Superior temporal gyrus (tissue), 1 donor: ENCODE results near the gene MGRN1.
A peak's percentile ranks its signal among the peaks of the same experiment; 100 is the strongest.

ENCODE experiments used
- DNase-seq: peaks from one replicate; pipeline ENCODE4 v3.0.0-alpha.2; 2016; ENCODE audit errors: extremely low spot score

The MGRN1 gene

DNA sequence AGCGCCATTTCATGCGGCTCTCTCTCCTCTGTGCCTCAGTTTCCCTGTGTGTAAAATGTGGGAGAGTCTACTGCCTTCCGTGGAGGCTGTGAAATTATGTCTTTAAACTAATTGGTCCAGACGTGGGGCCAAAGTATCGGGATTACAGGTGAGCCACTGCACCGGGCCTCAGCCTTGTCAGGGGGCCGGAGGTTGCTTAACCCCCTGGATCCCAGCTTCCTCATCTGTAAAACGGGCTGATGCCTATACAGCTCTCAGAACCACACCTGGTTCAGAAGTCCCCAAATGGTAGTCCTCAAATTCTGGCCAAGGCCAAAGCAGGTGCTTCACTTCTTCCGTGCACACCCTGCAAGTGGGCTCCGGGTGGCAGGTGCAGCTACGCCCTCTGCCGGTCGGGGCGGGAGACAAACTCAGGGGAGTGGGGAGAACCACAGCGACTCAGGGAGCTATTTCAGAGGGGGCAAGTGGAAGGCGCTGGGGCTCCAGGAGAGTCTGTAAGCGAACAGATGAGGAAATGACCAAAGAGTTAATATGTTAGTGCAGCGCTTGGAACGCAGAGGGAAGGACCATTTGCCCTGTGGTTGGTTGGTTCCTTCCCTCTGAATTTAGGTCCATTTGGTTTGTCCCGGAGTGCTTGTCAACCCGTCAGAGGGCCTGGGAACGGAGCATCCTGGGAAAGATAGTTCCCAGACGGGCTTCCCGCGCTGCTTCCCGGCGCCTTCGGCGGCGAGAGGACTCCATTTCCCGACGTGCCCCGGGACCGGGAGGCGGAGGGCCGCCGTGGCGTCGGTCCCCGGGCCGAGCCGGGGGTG is at the start of gene MGRN1:
MGRN1 (plus strand) TSS at position 812 of the 812 bp plus-strand sequence. CDS start 135 bp downstream, outside the sequence.
- DNase-seq = peak; percentile 98

DNA sequence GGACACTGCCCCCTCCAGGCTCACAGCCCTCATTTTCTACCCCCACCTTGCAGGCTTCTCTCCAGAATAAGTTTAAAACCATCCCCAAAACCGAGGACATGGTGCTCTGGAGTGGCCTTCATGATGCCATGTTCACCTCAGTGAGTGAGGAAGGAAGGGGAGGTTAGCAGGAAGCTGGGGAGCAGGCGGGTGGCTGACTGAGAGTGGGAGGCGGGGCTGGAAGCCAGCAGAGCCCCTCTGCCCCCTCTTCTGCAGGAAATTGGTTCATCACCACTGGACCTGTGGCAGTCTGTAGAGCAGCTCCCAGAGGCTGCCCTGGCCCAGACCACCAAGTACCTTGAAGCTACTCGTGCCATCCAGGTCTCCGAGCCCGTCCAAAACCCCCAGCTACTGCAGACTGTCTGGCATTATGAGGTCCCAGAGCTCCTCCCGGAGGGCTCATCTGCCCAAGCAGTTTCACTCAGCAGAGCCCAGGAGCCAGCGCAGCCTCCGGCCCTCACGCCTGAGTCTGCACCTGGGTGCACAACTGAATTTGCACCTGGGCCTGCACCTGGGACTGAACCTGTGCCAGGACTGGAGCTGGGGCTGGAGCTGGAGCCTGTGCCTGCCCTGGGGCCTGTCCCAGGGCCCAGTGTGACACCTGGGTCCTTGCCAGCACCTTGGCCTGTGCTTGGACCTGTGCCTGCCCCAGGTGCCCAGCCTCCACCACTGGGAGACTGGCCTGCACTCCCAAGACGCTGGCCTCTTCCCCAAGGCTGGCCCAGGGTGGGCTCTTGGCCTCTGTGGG is 49.5 kb upstream of the MGRN1 start:
- DNase-seq = no peak

DNA sequence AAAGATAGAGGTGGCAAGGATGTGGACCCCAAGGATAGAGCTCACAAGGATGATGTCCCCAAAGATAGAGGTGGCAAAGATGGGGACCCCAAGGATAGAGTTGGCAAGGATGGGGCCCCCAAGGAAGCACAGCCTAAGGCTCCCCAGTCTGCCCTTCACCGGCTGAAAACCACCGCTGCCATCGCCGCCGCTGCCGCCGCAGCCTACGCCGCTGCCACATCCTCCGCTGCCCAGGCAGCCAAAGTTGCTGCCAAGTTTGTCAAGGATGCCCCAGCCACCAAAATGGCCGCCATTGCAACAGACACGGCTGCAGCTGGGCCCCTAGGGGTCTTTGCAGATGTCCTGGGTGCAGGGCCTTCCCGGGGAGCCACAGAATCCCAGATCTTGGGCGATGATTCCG is 48.6 kb upstream of the MGRN1 start:
- no peak for DNase-seq

DNA sequence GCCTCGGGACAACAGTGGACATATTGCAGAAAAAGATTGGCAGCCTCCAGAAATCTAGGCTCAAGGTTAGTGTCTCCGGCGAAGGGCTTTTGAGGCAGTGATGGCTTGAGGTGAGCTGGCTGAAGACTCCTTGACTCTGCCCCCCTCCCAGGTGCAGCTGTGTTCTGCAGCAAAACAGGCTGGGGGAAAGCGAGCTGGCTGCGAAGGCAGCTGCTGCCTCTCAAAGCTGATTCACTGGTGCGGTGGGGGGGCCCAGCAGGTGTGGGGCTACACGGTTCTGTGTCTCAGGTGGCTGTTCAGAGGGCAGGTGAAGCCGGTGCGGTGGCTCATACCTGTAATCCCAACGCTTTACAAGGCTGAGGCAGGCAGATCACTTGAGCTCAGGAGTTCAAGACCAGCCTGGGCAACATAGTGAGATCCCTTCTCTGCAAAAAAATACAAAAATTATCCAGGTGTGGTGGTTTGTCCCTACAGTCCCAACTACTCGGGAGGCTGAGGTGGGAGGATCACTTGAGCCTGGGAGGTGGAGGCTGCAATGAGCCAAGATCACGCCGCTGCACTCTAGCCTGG is 45.6 kb upstream of the MGRN1 start:
- no peak for DNase-seq

DNA sequence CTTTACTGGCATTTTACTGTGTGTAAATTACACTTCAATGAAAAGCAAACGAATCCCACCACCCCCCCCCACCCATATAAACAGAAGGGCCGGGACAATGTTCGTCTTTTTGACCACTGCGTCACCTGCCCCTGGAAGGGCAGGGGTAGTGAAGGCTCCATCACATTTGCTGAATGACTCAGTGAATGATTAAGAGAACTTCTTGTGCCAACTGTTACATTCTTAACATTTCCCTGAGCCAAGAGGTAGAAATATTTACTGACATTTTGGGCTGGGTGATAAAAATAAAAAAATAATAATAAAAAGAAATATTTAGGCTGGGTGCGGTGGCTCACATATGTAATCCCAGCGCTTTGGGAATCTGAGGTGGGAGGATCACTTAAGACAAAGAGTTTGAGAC is 44.4 kb upstream of the MGRN1 start:
- no peak for DNase-seq

DNA sequence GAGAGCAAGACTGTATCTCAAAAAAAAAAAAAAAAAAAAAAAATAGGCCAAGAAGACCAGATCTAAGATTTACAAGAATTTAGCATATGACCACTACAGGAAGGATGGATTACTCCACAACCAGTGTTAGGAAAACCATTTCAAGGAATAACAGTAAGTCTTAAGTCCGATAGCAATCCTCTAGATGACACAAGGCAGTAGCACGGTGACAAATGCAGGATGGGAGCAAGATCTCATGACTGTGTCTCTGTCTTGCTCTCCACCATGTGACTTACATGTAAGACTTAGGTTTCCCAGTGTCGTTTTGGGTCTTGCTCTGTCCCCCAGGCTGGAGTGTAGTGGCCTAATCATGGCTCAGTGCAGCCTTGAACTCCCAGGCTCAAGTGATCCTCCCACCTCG is 40.7 kb upstream of the MGRN1 start:
- no peak for DNase-seq

DNA sequence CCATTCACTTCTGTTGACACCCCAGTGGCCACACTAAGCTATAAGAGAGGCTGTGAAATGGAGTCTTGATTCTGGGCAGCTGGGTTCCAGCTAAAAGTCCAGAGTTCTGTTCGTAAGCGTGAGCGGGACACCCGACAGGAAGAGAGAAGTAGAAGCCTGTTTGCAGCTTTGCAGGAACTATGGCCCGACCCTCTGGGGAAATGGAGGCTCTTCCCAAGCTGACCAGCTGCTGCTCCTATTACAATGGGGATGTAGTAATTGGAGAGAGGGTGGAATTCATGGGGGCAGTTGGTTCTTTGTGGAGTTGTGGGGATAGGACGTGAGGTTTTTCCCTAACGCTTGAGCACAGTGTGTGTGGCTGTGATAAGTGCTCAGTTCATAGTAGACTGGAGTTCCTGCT is 38.3 kb upstream of the MGRN1 start:
- no peak for DNase-seq

DNA sequence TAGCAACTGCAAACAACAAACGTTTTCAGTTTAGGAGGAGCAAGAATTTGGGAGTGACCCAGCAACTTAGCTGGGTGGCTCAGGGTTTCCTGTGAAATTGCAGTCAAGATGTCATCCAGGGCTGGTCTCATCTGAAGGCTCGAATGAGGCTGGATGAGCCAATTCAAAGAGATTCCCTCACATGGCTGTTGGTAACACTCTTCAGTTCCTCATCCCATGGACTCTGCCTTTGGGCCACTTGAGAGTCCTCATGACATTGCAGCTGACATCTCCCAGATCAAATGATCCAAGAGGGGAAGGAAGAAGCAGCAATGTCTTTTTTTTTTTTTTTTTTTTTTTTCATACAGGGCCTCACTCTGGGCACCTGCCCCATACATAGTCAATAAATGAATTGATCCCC is 36.2 kb upstream of the MGRN1 start:
- DNase-seq = no peak

DNA sequence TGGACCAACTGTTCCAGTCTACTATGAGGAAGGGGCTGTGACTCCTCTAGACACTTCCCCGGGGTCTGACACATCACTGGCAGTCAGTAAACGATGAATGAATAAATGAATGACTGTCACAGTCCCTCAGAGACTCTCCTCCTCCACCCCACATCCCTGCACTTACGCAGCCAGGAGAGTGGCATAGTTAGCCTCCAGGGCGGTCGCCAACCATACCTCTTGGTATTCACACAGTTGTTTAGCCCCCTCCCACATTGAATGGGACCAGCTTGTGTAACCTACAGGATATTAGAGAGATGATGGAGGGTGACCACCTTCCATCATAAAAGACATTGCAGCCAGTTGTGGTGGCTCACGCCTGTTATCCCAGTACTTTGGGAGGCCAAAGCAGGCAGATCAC is 35.7 kb upstream of the MGRN1 start:
- DNase-seq = no peak

DNA sequence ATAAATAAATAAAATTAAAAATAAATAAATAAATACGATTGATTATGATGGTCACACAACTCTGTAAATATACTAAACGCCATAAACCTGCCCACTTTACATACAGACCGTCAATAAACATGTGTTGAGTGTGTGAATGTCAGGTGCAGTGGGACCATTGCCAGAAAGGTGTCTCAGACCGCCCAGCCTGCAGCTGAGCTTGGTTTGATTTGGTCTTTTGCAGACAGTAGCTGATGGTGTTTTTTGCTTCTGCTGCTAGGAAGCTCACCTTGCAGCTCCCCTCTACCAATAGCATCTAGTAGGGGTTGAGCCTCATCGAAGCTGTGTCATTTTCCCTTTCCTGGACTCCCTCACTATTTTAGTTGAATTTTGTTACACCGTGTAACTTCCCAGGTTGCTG is 33.4 kb upstream of the MGRN1 start:
- DNase-seq = no peak

DNA sequence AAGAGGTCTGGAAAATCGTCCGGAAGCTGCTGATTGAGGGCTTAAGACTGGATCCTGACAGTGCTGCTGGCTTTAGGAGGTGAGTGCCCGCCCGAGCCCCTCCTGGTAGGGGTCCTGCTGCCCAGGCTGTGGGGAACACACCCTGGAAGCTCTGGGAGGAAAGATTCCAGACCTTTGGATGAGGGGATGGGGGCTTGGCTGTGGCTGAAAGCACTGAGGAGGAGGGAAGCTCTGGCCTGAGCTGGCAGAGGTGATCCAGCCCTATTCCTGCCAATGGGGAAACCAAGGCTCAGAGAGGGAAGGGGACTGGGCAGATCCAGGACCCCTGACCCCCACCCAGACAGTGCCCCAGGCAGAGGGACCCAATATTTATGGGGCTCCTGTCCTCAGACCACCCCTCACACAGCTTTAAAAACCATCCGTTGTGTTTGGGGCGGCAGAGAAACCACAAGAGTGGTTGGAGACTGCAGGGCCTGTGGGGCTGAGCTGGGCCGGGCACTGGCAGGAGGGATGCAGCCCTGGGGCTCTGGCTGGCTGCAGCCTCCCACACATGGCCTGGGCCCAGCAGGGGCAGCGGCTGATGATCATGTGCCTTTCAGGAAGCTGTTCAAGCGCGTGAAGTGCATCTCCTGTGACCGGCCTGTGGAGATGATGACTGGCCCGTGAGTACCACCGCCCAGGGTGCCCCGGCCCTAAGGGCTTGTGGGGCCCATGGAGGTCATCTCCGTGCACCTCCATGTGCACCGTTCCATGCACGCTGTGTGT is 32.7 kb upstream of the MGRN1 start:
- DNase-seq = no peak

DNA sequence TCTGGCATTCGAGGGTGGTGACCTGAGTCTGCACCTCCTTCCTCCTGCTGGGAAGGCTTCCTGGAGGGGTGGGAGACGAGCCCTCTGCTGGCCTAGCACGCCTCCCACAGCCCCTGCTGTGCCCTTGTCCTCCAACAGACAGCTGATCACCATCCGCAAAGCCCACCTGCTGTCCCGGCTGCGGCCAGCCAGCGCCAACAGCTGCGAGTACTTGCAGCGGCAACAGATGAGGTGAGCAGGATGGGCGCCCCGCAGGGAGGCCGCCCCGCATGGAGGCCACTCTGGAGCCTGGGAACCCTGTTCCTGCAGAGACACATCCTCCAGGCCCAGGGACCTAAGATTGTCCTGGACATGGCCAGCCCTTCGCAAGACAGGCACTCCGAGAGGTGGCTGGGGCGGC is 31.5 kb upstream of the MGRN1 start:
- DNase-seq = no peak

DNA sequence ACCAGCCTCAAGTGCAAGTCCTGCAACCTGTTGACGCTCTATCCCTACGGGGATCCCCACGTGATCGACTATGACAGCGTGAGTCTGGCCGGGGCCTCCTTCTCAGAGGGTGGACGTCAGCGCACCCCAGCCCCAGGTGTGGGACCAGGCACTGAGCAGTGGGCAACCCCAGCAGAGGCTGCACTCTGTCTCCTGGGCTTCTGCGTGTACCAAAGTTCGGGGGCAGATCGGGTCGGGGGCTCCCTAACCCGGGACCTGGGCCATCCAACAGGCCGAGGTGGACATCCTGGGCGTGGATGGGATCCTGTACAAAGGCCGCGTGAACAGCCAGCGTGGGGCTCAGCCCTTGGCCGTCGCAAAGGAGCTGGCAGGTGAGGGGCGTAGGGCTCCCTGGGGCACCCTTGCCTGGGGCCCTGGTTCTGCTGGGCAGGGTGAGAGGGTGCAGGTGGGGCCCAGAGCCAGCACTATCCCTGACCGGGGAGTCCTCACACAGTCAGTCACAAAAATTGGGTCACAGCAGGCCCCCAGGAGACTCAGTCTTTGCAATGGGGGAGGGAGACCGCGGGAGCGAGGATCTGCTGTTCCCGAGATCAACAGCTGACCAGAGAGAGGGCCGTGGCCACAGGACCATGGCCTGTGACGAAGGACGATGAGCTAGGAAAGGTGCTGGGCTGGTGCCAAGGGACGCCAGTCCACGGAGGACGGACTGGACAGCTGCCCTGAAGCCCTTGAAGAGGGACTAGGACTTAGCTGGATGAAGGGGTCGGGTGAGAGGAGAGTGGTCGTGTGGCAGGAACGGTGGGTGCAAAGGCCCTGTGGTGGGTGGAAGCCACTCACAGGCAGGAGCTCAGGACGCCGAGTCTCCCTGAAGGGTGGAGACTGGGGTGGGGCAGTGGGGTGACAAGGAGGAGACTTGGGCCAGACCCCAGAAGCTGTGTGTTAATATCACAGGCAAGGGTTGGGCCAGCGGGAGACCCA is 29.9 kb upstream of the MGRN1 start:
- DNase-seq = no peak

DNA sequence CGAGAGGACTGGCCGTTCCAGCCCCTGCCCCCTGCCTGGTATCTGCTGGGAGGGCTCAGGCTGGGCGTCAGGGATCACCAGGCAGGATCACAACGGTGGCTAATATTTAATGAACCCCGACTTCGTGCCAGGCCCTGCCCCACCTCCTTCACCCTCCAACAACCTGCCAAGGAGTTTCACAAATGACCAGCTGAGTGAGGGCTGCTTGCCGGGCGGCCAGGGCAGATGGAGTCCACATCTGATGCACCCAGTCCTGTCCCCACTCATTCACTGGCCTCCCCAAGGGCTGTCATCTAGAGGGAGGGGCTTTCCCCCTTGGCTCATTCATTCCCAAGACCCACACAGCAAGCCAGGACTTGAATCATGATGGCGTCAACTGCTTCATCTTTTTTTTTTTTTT is 27.5 kb upstream of the MGRN1 start:
- no peak for DNase-seq

DNA sequence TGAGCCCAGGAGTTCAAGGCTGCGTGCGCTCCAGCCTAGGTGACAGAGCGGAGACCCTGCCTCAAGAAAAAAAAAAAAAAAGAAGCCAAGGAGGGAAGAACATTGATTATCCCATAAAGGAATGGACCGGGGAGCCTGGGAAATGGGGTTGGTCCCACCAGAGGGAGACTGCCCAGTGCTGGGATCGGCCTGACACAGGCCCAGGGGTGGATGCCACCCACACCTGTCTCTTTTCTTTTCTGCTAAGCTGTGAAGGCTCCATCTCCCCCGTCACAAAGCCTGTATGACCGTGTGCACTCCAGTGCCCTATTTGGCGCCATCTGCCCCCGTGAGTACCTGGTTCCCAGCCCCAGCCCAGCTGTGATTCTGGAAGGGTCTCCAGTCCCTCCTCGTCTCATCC is 25.6 kb upstream of the MGRN1 start:
- DNase-seq = no peak

DNA sequence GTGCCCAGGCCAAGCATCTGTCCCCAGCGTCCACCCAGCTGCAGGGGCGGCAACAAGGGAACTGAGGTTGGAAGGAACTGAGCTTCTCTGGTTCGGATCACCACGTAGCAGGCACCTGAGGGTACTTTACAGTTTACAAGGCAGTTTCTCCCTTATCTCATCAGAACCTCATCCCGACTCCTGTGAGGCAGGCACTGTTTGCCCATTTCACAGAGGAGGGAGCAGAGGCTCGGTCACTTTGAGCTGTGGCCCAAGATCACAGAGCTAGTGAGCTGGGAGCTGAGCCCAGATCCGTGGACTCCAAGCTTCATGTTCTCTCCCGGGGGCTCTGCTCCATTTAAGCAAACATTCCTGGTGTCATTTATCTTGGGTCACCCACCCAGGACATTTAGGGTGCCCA is 25.1 kb upstream of the MGRN1 start:
- no peak for DNase-seq

DNA sequence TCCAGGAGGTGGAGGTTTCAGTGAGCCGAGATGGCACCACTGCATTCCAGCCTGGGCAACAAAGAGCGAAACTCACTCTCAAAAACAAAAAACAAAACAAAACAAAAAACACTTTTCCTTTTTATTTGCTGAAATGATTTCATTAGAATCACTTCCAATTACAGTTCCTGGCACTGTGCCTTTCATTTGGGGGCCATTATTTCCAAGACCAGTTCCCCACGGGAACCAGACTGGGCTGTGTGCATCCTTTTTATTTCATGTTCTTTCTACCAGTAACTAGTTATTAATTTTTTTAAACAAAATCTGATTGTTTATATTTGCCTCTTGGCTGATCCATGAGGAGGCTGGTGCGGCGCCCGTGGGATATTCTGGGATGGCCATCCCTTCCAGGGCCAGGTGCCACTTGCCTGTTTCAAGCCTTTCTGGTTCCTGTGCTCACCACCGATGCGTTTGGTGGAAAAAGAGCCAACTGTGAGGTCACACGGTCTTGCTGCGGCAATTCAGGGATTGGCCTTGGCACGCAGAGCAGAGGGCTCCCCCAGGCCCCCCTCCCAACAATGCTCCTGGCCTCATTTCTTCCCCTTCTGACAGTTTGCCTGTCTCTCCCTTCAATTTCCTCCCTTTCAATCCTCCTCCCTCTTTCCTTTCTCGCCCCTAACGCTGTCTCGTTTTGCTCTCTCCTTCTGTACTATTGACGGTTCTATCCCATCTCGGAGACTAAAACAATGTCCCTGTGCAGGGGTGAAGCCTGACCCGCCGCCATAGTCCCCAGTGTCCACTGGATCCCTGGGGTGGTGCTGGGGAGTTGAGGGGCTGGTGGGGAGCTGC is 23.4 kb upstream of the MGRN1 start:
- DNase-seq = peak; percentile 48

DNA sequence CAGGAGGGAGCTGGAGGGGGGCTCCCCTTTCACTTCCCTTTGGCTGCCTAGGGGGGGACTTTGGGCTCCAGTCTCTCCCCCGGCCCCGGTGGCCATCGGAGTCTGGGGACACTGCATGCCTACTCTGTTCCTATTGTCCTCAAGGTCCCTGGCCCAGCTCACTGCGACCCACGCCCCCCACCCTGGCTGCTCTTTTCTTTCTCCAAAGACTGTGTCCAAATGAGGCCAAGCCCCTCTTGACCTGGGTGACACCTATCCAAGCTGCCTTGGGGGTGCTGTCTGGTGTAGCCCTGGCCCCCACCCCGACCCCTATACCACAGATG is 22.8 kb upstream of the MGRN1 start:
- no peak for DNase-seq

DNA sequence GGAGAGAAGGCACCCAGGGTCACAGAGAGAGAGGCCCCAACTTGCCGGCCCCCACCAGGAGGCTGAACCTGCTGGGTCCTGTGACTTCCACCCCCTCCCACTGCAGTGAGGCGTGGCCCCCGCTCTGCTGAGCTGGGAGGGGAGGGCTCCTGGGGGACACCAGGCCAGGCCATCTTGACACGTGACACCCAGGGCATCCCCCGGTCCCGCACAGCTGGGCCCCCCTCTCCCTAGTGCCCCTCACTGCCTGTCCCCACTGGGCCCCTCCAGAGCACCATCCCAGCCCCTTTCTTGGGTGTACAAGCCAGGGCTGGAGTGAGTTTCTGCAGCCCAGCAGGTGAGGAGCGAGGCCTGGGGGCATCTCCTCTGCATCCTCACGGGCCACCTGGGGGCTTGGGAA is 22.3 kb upstream of the MGRN1 start:
- no peak for DNase-seq

DNA sequence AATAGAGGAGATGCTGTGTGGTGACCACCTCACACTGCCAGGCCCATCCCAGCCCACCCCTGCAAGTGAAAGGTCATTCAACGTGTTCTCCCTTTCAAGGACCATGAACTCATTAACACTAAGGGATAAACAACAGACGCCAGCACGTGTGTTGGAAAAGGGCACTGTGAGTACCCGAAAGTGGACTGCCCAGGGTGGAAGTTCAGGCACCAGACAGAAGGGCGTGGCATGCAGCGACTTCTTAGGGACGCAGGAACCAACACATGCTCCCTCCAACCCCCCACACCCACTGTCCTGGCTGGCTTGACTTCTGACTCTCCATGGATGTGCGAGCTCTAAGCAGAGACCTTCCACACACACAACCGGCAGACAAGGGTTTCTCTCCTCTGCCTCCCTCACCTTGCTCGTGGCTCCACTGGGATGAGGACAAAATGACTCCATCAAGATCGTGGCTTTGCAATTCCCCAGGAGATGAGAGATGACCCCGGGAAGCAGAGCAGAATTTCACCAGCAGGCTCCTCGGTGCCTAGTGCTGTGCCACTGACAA is 20.9 kb upstream of the MGRN1 start:
- DNase-seq = no peak
